DOHH2 (cell line): ENCODE results near the gene TSSK1B.
"Not testable (repeated sequence)": the region's sequence is repeated elsewhere in the genome, so short reads cannot be mapped to it uniquely, and the experiment has no call there.

Experiments used
- EZH2phosphoT487 ChIP-seq: fragments of 200-600 bp; sonication (generic); IDR thresholded peaks from 2 replicates; pipeline ENCODE4 v1.6.1; 2017; ENCODE audit warnings: borderline replicate concordance, mild to moderate bottlenecking, antibody characterized with exemption, low read length, moderate library complexity, mixed read lengths
- TF ChIP-seq, protein P1 (sequence below): fragments of 200-600 bp; sonication (generic); IDR thresholded peaks from one replicate; pipeline ENCODE4 v1.5.1; 2014; ENCODE audit warnings: antibody characterized with exemption, mild to moderate bottlenecking, low read depth, low read length; ENCODE audit not compliant: poor library complexity, severe bottlenecking

GRCh38 chr5:113457106-113457505 lies 22.3 kb upstream of the TSSK1B start:
- TF ChIP-seq, protein P1, sequence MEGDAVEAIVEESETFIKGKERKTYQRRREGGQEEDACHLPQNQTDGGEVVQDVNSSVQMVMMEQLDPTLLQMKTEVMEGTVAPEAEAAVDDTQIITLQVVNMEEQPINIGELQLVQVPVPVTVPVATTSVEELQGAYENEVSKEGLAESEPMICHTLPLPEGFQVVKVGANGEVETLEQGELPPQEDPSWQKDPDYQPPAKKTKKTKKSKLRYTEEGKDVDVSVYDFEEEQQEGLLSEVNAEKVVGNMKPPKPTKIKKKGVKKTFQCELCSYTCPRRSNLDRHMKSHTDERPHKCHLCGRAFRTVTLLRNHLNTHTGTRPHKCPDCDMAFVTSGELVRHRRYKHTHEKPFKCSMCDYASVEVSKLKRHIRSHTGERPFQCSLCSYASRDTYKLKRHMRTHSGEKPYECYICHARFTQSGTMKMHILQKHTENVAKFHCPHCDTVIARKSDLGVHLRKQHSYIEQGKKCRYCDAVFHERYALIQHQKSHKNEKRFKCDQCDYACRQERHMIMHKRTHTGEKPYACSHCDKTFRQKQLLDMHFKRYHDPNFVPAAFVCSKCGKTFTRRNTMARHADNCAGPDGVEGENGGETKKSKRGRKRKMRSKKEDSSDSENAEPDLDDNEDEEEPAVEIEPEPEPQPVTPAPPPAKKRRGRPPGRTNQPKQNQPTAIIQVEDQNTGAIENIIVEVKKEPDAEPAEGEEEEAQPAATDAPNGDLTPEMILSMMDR, result not testable (repeated sequence)
- not testable (repeated sequence) for TF ChIP-seq EZH2phosphoT487
